ENCODE measurements around the gene SLC37A1.
A peak's percentile ranks its signal among the peaks of the same experiment; 100 is the strongest.

SLC37A1 gene

DNA sequence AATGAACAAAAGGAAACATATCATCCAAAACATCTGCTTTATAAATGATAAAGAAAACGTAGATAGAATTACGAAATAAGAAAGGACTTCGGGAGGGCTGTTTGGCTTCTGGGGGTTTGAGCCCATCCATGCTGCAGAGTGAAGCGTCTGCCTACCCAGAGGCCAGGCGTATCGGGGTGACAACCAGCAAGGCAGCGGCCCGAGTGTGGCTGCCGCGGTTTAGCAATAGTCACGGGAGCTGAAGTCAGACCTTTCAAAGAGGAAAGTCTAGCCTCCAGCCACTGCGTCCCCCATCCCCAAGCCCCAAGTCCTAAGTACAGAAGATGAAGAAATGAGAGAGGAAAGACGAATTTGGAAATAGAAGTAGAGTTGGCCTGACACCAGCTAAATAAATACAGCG is 8.6 kb downstream of the SLC37A1 start:
- TF ChIP-seq, protein P1, sequence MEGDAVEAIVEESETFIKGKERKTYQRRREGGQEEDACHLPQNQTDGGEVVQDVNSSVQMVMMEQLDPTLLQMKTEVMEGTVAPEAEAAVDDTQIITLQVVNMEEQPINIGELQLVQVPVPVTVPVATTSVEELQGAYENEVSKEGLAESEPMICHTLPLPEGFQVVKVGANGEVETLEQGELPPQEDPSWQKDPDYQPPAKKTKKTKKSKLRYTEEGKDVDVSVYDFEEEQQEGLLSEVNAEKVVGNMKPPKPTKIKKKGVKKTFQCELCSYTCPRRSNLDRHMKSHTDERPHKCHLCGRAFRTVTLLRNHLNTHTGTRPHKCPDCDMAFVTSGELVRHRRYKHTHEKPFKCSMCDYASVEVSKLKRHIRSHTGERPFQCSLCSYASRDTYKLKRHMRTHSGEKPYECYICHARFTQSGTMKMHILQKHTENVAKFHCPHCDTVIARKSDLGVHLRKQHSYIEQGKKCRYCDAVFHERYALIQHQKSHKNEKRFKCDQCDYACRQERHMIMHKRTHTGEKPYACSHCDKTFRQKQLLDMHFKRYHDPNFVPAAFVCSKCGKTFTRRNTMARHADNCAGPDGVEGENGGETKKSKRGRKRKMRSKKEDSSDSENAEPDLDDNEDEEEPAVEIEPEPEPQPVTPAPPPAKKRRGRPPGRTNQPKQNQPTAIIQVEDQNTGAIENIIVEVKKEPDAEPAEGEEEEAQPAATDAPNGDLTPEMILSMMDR (IDR thresholded peaks at IDR 0.05; ENCODE audit: borderline replicate concordance, insufficient read depth, low read depth, low read length) = no peak
- no peak overlapping the region for H3K4me3 ChIP-seq (ENCODE audit: low read depth, low read length)

DNA sequence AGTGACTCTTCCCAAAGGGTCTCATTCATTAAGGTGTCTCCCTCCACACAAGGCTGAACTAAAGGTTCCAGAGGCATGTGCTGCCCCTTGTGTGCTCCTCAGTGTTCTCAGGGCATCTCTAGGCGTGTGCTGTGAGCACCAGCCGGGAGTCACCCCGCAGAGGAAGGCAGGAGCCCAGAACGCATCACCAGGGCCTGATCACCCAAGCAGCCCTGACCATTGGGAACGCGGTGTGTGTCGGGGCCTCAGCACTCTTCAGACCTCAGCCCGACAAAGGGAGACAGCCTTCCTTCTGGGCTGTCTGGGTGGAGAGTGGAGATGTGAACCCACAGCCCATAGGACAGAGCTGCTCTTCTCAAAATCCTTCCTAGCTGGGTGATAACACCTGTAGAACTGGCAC is 9.1 kb downstream of the SLC37A1 start:
- TF ChIP-seq, protein P1 (IDR thresholded peaks at IDR 0.05; ENCODE audit: borderline replicate concordance, insufficient read depth, low read depth, low read length) = no peak
- H3K4me3 ChIP-seq (ENCODE audit: low read depth, low read length) = no peak overlapping the region

DNA sequence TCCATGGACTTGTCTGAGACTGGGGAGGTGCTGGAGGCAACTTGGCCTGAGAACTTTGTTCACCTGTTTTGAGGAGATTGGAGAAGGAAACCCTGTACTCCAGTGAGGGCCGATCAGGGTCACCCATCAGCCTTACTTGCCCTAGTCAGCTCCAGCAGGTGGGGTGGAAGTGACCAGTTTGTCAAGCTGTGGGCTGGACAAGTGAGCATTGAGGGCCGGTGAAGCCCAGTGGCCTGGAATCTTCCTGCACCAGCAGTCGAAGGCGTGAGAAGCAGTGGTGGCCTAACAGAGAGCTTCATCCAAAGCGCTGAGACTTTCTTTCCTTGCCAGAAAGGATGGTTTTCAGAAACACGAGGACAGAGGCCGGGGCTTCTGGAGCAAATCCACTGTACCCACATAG is 9.6 kb downstream of the SLC37A1 start:
- no peak overlapping the region for H3K4me3 ChIP-seq (ENCODE audit: low read depth, low read length)
- TF ChIP-seq, protein P1 (IDR thresholded peaks at IDR 0.05; ENCODE audit: borderline replicate concordance, insufficient read depth, low read depth, low read length) = no peak

DNA sequence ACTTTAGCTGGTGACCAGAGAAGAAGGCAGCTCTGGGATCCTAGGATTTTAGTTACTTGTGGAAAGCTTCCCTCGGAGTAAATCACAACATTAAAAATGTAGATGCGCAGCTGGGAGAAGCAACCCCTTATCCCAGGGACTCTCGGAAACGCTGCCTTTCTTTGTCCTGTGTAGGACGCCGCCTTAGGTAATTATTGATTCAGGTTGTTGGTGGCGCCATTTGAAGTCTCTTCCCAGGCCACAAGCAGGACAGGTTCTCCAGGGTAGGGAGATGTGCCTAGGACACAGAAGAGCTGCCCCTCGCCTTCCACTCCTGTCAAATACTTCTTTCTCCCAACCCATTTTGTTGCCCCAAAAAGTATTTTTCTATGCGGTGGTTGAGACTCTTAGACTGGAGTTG is 10.3 kb downstream of the SLC37A1 start:
- TF ChIP-seq, protein P1 (IDR thresholded peaks at IDR 0.05; ENCODE audit: borderline replicate concordance, insufficient read depth, low read depth, low read length) = no peak
- H3K4me3 ChIP-seq (ENCODE audit: low read depth, low read length) = no peak overlapping the region

DNA sequence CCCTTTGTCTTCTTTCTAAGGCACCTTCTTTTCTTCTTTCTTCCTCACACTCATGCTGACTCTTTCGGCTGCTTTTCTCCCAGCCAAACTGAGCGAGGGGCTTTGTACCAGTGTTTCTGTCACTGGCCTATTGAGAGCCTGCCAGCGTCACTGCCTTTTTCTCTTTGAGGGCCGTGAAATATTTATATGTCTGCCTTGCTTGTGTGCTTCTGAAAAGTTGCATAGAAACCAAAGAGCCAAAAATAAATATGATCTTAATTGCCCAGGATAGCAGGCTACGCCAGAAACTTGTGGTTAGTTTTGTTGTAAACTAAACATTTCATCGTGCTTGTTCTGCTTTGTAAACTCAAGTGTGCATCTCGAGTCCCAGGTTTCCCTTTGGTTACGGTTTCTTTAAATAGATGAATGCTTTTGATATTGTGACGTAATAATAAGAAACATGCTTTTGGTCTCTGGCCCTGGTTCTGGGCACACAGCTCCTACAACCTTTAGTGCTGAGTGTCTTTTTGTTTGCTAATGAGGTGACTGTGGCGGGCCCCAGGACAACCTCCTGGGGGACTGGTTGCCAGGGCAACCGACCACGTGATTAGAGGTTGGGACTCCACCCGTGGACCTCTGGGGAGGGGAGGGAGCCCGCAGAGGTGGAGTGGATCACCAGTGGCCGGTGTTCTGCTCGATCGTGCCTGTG is 10.8 kb downstream of the SLC37A1 start:
- TF ChIP-seq, protein P1 (IDR thresholded peaks at IDR 0.05; ENCODE audit: borderline replicate concordance, insufficient read depth, low read depth, low read length) = no peak
- H3K4me3 ChIP-seq (ENCODE audit: low read depth, low read length) = peak overlapping the region; percentile 29

DNA sequence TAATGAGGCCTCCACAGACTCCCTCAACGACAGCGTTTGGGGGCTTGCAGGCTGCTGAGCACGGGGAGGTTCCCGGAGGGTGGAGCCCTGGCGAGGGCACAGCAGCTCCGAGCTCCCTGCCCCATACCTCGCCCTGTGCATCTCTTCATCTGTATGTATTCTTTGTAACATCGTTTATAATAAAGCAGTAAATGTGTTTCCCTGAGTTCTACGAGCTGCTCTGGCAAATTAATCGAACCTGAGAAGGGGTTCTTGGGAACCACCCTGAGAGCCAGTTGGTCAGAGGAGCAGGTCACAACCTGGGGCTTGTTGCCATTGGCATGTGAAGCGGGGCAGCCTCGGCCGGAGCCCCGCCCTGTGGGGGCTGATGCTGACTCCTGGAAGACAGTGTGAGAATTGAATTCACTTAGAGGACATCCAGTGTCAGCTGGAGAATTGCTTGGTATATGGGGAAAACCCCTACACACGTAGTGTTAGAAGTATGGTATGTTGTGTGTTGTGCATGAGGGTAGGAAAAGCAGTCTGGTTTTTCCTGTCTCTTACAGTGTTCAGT is 11.5 kb downstream of the SLC37A1 start:
- TF ChIP-seq, protein P1 (IDR thresholded peaks at IDR 0.05; ENCODE audit: borderline replicate concordance, insufficient read depth, low read depth, low read length) = no peak
- H3K4me3 ChIP-seq (ENCODE audit: low read depth, low read length) = peak overlapping the region; percentile 29

All from GM12875 (cell line).